NCI-H2081 treated with DMSO at 0.1 percent for 48 hours (cell line): ENCODE data around the gene POM121C.
A peak's percentile ranks its signal among the peaks of the same experiment; 100 is the strongest.
"Not testable (repeated sequence)": the region's sequence is repeated elsewhere in the genome, so short reads cannot be mapped to it uniquely, and the experiment has no call there.

ENCODE experiments used
- DNase-seq: peaks from one replicate; lab custom pipeline; 2025; lab: John Stamatoyannopoulos, UW

POM121C gene

GRCh38 chr7:75485979-75486643 is at the start of gene POM121C:
Gene POM121C (minus strand): TSS chr7:75486299. CDS start chr7:75441496, 44,803 bp downstream.
- peak; percentile 55 for DNase-seq

- DNase-seq: no peak
Observed at GRCh38 chr7:75534727-75535307, 48.7 kb upstream of the POM121C start.

- no peak for DNase-seq
Observed at GRCh38 chr7:75533926-75534325, 47.8 kb upstream of the POM121C start.

GRCh38 chr7:75532639-75533038 is 46.5 kb upstream of the POM121C start:
- no peak for DNase-seq

GRCh38 chr7:75531359-75531821 is 45.3 kb upstream of the POM121C start:
- DNase-seq: no peak

GRCh38 chr7:75527224-75527722 is 41.2 kb upstream of the POM121C start:
- DNase-seq: not testable (repeated sequence)

- DNase-seq: not testable (repeated sequence)
Observed at GRCh38 chr7:75521727-75522126, 35.6 kb upstream of the POM121C start.

GRCh38 chr7:75518842-75519241 is 32.7 kb upstream of the POM121C start:
- not testable (repeated sequence) for DNase-seq

- DNase-seq: not testable (repeated sequence)
Observed at GRCh38 chr7:75509033-75509432, 22.9 kb upstream of the POM121C start.

- not testable (repeated sequence) for DNase-seq
Observed at GRCh38 chr7:75492020-75492419, 5.9 kb upstream of the POM121C start, which contains the start of gene SPDYE5. Gene SPDYE5 (plus strand): TSS chr7:75492320. CDS start chr7:75494048, 1,728 bp downstream.

GRCh38 chr7:75485355-75485978 is 632 bp downstream of the POM121C start:
- DNase-seq: not testable (repeated sequence)

- DNase-seq: not testable (repeated sequence)
Observed at GRCh38 chr7:75480313-75480712, 5.8 kb downstream of the POM121C start.

GRCh38 chr7:75477457-75477856 is 8.6 kb downstream of the POM121C start:
- DNase-seq: not testable (repeated sequence)

GRCh38 chr7:75470166-75470565 is 15.9 kb downstream of the POM121C start:
- DNase-seq: not testable (repeated sequence)

GRCh38 chr7:75460541-75460940 is 25.6 kb downstream of the POM121C start:
- DNase-seq: not testable (repeated sequence)

GRCh38 chr7:75458034-75458433 is 28.1 kb downstream of the POM121C start:
- DNase-seq: not testable (repeated sequence)

- DNase-seq: not testable (repeated sequence)
Observed at GRCh38 chr7:75456403-75456802, 29.7 kb downstream of the POM121C start.

- not testable (repeated sequence) for DNase-seq
Observed at GRCh38 chr7:75452494-75452955, 33.6 kb downstream of the POM121C start.

GRCh38 chr7:75449946-75450345 is 36.2 kb downstream of the POM121C start:
- DNase-seq: not testable (repeated sequence)

- not testable (repeated sequence) for DNase-seq
Observed at GRCh38 chr7:75442465-75443111, 43.5 kb downstream of the POM121C start.

GRCh38 chr7:75442101-75442464 is 44.0 kb downstream of the POM121C start:
- DNase-seq: not testable (repeated sequence)

GRCh38 chr7:75439000-75439399 is 47.1 kb downstream of the POM121C start:
- not testable (repeated sequence) for DNase-seq
